Measurements from ENCODE around the gene MYO5A. TPM values are rescaled to one million over a fixed set of nuclear protein-coding genes. Genes with fewer than 3 reads are reported as not detected.
"Not testable (repeated sequence)": the region's sequence is repeated elsewhere in the genome, so short reads cannot be mapped to it uniquely, and the experiment has no call there.

The MYO5A gene
- total and polyA plus RNA-seq, 4 donors, result 47.8 to 119 (median 88.4) TPM

- peaks cover 14% of the 10 kb centered on the region for H3K4me1 ChIP-seq (ENCODE audit: control insufficient read depth, insufficient read depth, low read length)
- no peak for DNase-seq (ENCODE audit: low read depth in 4 of 6, low spot score in 6 of 6)
- H3K27ac ChIP-seq (ENCODE audit: low read depth, low read length), result no peak overlapping the region
- no peak overlapping the region for H3K4me3 ChIP-seq (ENCODE audit: low read depth, low read length)
- WGBS (ENCODE audit: insufficient coverage), result 94% methylated on average over 4 of the region's 5 CpGs
- H3K36me3 ChIP-seq (ENCODE audit: control insufficient read depth, insufficient read depth, low read length), result no peaks in the 10 kb centered on the region
- H3K9me3 ChIP-seq (ENCODE audit: control insufficient read depth, insufficient read depth, low read length), result no peaks in the 10 kb centered on the region
- no peaks in the 10 kb centered on the region for H3K27me3 ChIP-seq (ENCODE audit: control insufficient read depth, insufficient read depth, low read length)
Measured at GRCh38 chr15:52288986-52289385, 239.7 kb downstream of the MYO5A start.

GRCh38 chr15:52288051-52288942 lies 240.4 kb downstream of the MYO5A start:
- Histone ChIP-seq H3K4me3 (ENCODE audit: low read depth, low read length) (no peak overlapping the region), H3K36me3 (ENCODE audit: control insufficient read depth, insufficient read depth, low read length) (no peaks in the 10 kb centered on the region), H3K4me1 (ENCODE audit: control insufficient read depth, insufficient read depth, low read length) (peaks cover 14% of the 10 kb centered on the region), H3K27ac (ENCODE audit: low read depth, low read length) (no peak overlapping the region), H3K9me3 (ENCODE audit: control insufficient read depth, insufficient read depth, low read length) (no peaks in the 10 kb centered on the region), H3K27me3 (ENCODE audit: control insufficient read depth, insufficient read depth, low read length) (no peaks in the 10 kb centered on the region)
- DNase-seq (ENCODE audit: low read depth in 4 of 6, low spot score in 6 of 6), result no peak
- WGBS (ENCODE audit: insufficient coverage), result 71% methylated on average over 9 of the region's 13 CpGs

- WGBS (ENCODE audit: insufficient coverage), result no CpG with 5 or more reads among the region's 7 CpGs
- Histone ChIP-seq H3K9me3 (ENCODE audit: control insufficient read depth, insufficient read depth, low read length) (no peaks in the 10 kb centered on the region), H3K36me3 (ENCODE audit: control insufficient read depth, insufficient read depth, low read length) (no peaks in the 10 kb centered on the region), H3K27me3 (ENCODE audit: control insufficient read depth, insufficient read depth, low read length) (no peaks in the 10 kb centered on the region), H3K27ac (ENCODE audit: low read depth, low read length) (no peak overlapping the region), H3K4me1 (ENCODE audit: control insufficient read depth, insufficient read depth, low read length) (peaks cover 14% of the 10 kb centered on the region), H3K4me3 (ENCODE audit: low read depth, low read length) (no peak overlapping the region)
- no peak for DNase-seq (ENCODE audit: low read depth in 4 of 6, low spot score in 6 of 6)
Measured at GRCh38 chr15:52287114-52287513, 241.6 kb downstream of the MYO5A start.

- not testable (repeated sequence) for H3K4me3 ChIP-seq (ENCODE audit: low read depth, low read length); H3K9me3 ChIP-seq (ENCODE audit: control insufficient read depth, insufficient read depth, low read length); H3K27ac ChIP-seq (ENCODE audit: low read depth, low read length); H3K36me3 ChIP-seq (ENCODE audit: control insufficient read depth, insufficient read depth, low read length); H3K27me3 ChIP-seq (ENCODE audit: control insufficient read depth, insufficient read depth, low read length); DNase-seq (ENCODE audit: low read depth in 4 of 6, low spot score in 6 of 6)
- WGBS (ENCODE audit: insufficient coverage), result 91% methylated on average over 14 of the region's 34 CpGs
- H3K4me1 ChIP-seq (ENCODE audit: control insufficient read depth, insufficient read depth, low read length), result peaks cover 14% of the 10 kb centered on the region
Measured at GRCh38 chr15:52285941-52286340, 242.7 kb downstream of the MYO5A start.

GRCh38 chr15:52284164-52284563 lies 244.5 kb downstream of the MYO5A start:
- no CpG with 5 or more reads among the region's 3 CpGs for WGBS (ENCODE audit: insufficient coverage)
- no peak overlapping the region for H3K27ac ChIP-seq (ENCODE audit: low read depth, low read length)

GRCh38 chr15:52283281-52283680 lies 245.4 kb downstream of the MYO5A start:
- Histone ChIP-seq H3K36me3 (ENCODE audit: control insufficient read depth, insufficient read depth, low read length) (no peaks in the 10 kb centered on the region), H3K4me3 (ENCODE audit: low read depth, low read length) (no peak overlapping the region), H3K9me3 (ENCODE audit: control insufficient read depth, insufficient read depth, low read length) (no peaks in the 10 kb centered on the region), H3K4me1 (ENCODE audit: control insufficient read depth, insufficient read depth, low read length) (peaks cover under 1% of the 10 kb centered on the region), H3K27ac (ENCODE audit: low read depth, low read length) (no peak overlapping the region), H3K27me3 (ENCODE audit: control insufficient read depth, insufficient read depth, low read length) (no peaks in the 10 kb centered on the region)
- WGBS (ENCODE audit: insufficient coverage), result 90% methylated on average over 4 of the region's 6 CpGs
- no peak for DNase-seq (ENCODE audit: low read depth in 4 of 6, low spot score in 6 of 6)

More at GRCh38 chr15:52284164-52284563, 244.5 kb downstream of the MYO5A start:
- peaks cover 6% of the 10 kb centered on the region for H3K4me1 ChIP-seq (ENCODE audit: control insufficient read depth, insufficient read depth, low read length)
- H3K27me3 ChIP-seq (ENCODE audit: control insufficient read depth, insufficient read depth, low read length), result no peaks in the 10 kb centered on the region
- DNase-seq (ENCODE audit: low read depth in 4 of 6, low spot score in 6 of 6), result no peak
- H3K4me3 ChIP-seq (ENCODE audit: low read depth, low read length), result no peak overlapping the region
- H3K36me3 ChIP-seq (ENCODE audit: control insufficient read depth, insufficient read depth, low read length), result no peaks in the 10 kb centered on the region
- H3K9me3 ChIP-seq (ENCODE audit: control insufficient read depth, insufficient read depth, low read length), result no peaks in the 10 kb centered on the region

GRCh38 chr15:52282418-52282817 lies 246.3 kb downstream of the MYO5A start:
- Histone ChIP-seq H3K27ac (ENCODE audit: low read depth, low read length) (no peak overlapping the region), H3K9me3 (ENCODE audit: control insufficient read depth, insufficient read depth, low read length) (no peaks in the 10 kb centered on the region), H3K27me3 (ENCODE audit: control insufficient read depth, insufficient read depth, low read length) (no peaks in the 10 kb centered on the region), H3K4me3 (ENCODE audit: low read depth, low read length) (no peak overlapping the region), H3K4me1 (ENCODE audit: control insufficient read depth, insufficient read depth, low read length) (no peaks in the 10 kb centered on the region), H3K36me3 (ENCODE audit: control insufficient read depth, insufficient read depth, low read length) (peaks cover 4% of the 10 kb centered on the region)
- no peak for DNase-seq (ENCODE audit: low read depth in 4 of 6, low spot score in 6 of 6)
- 94% methylated on average over 14 of the region's 14 CpGs for WGBS (ENCODE audit: insufficient coverage)

GRCh38 chr15:52281085-52282035 lies 247.3 kb downstream of the MYO5A start:
- Histone ChIP-seq H3K4me3 (ENCODE audit: low read depth, low read length) (no peak overlapping the region), H3K36me3 (ENCODE audit: control insufficient read depth, insufficient read depth, low read length) (peaks cover 5% of the 10 kb centered on the region), H3K4me1 (ENCODE audit: control insufficient read depth, insufficient read depth, low read length) (no peaks in the 10 kb centered on the region), H3K27me3 (ENCODE audit: control insufficient read depth, insufficient read depth, low read length) (no peaks in the 10 kb centered on the region), H3K9me3 (ENCODE audit: control insufficient read depth, insufficient read depth, low read length) (no peaks in the 10 kb centered on the region), H3K27ac (ENCODE audit: low read depth, low read length) (no peak overlapping the region)
- 71% methylated on average over 8 of the region's 10 CpGs for WGBS (ENCODE audit: insufficient coverage)
- DNase-seq (ENCODE audit: low read depth in 4 of 6, low spot score in 6 of 6), result no peak

- 82% methylated on average over 11 of the region's 11 CpGs for WGBS (ENCODE audit: insufficient coverage)
- Histone ChIP-seq H3K27me3 (ENCODE audit: control insufficient read depth, insufficient read depth, low read length) (no peaks in the 10 kb centered on the region), H3K4me1 (ENCODE audit: control insufficient read depth, insufficient read depth, low read length) (no peaks in the 10 kb centered on the region), H3K9me3 (ENCODE audit: control insufficient read depth, insufficient read depth, low read length) (no peaks in the 10 kb centered on the region), H3K27ac (ENCODE audit: low read depth, low read length) (no peak overlapping the region), H3K4me3 (ENCODE audit: low read depth, low read length) (no peak overlapping the region), H3K36me3 (ENCODE audit: control insufficient read depth, insufficient read depth, low read length) (peaks cover 5% of the 10 kb centered on the region)
- DNase-seq (ENCODE audit: low read depth in 4 of 6, low spot score in 6 of 6), result no peak
Measured at GRCh38 chr15:52280326-52281084, 248.2 kb downstream of the MYO5A start.
